ENCODE measurements around the gene TECTA. TPM values are rescaled to one million over a fixed set of nuclear protein-coding genes. Genes with fewer than 3 reads are reported as not detected.

Gene TECTA
- total RNA-seq, 1 donor from 2014 or later = 0.59 TPM

- Histone ChIP-seq H3K27ac (no peak overlapping the region), H3K9me3 (peaks cover 14% of the 10 kb centered on the region), H3K4me3 (no peak overlapping the region), H3K27me3 (ENCODE audit: low read depth) (no peaks in the 10 kb centered on the region), H3K36me3 (no peaks in the 10 kb centered on the region), H3K4me1 (no peaks in the 10 kb centered on the region)
- ATAC-seq (no peak), DNase-seq (no peak)
- intact Hi-C loops (cut with DNase I) = no loop called here
- TF ChIP-seq CTCF (IDR thresholded peaks at IDR 0.05) = no peak
Measured at GRCh38 chr11:121180183-121180582, 79.1 kb downstream of the TECTA start.

GRCh38 chr11:121188776-121189175, 87.7 kb downstream of the TECTA start:
- Histone ChIP-seq H3K4me1 (no peaks in the 10 kb centered on the region), H3K4me3 (no peak overlapping the region), H3K36me3 (no peaks in the 10 kb centered on the region), H3K9me3 (no peaks in the 10 kb centered on the region), H3K27me3 (ENCODE audit: low read depth) (no peaks in the 10 kb centered on the region), H3K27ac (no peak overlapping the region)
- TF ChIP-seq CTCF (IDR thresholded peaks at IDR 0.05) = no peak
- intact Hi-C loops (cut with DNase I) = no loop called here
- ATAC-seq (no peak), DNase-seq (no peak)

- intact Hi-C loops (cut with DNase I) = no loop called here
- no peaks in the 10 kb centered on the region for H3K4me1 ChIP-seq
Measured at GRCh38 chr11:121191818-121192217, 90.8 kb downstream of the TECTA start.

GRCh38 chr11:121194731-121195596, 93.9 kb downstream of the TECTA start:
- H3K4me3 ChIP-seq = no peak overlapping the region
- DNase-seq (no peak), ATAC-seq (peak; percentile 81 to 83)
- no peaks in the 10 kb centered on the region for H3K4me1 ChIP-seq
- H3K27ac ChIP-seq = no peak overlapping the region
- intact Hi-C loops (cut with DNase I) = no loop called here
- H3K9me3 ChIP-seq = no peaks in the 10 kb centered on the region
- TF ChIP-seq CTCF (IDR thresholded peaks at IDR 0.05) = peak; percentile 85
- peaks cover 9% of the 10 kb centered on the region for H3K27me3 ChIP-seq (ENCODE audit: low read depth)
- no peaks in the 10 kb centered on the region for H3K36me3 ChIP-seq

More at GRCh38 chr11:121191818-121192217, 90.8 kb downstream of the TECTA start:
- DNase-seq (no peak), ATAC-seq (no peak)
- H3K27ac ChIP-seq = no peak overlapping the region
- TF ChIP-seq CTCF (IDR thresholded peaks at IDR 0.05) = no peak
- no peaks in the 10 kb centered on the region for H3K36me3 ChIP-seq
- H3K9me3 ChIP-seq = no peaks in the 10 kb centered on the region
- peaks cover 9% of the 10 kb centered on the region for H3K27me3 ChIP-seq (ENCODE audit: low read depth)
- H3K4me3 ChIP-seq = no peak overlapping the region

- intact Hi-C loops (cut with DNase I) = no loop called here
- Histone ChIP-seq H3K36me3 (no peaks in the 10 kb centered on the region), H3K27ac (no peak overlapping the region), H3K4me1 (no peaks in the 10 kb centered on the region), H3K9me3 (no peaks in the 10 kb centered on the region), H3K27me3 (ENCODE audit: low read depth) (peaks cover 9% of the 10 kb centered on the region), H3K4me3 (no peak overlapping the region)
- no peak for DNase-seq
- ATAC-seq = no peak
- no peak for TF ChIP-seq CTCF (IDR thresholded peaks at IDR 0.05)
Measured at GRCh38 chr11:121198491-121198890, 97.4 kb downstream of the TECTA start.
